ENCODE data around the gene PIK3C2A.
"Not testable (repeated sequence)": the region's sequence is repeated elsewhere in the genome, so short reads cannot be mapped to it uniquely, and the experiment has no call there.

The PIK3C2A gene

GRCh38 chr11:17207317-17208256, at the start of gene PIK3C2A:
PIK3C2A (minus strand) TSS chr11:17207986; CDS start chr11:17169741, 38,245 bp downstream.
- DNase-seq (ENCODE audit: low read depth): peak; percentile 84

GRCh38 chr11:17257196-17257595, 49.4 kb upstream of the PIK3C2A start:
- no peak for DNase-seq (ENCODE audit: low read depth)

- no peak for DNase-seq (ENCODE audit: low read depth)
Measured at GRCh38 chr11:17256512-17256911, 48.7 kb upstream of the PIK3C2A start.

GRCh38 chr11:17252704-17253103, 44.9 kb upstream of the PIK3C2A start:
- no peak for DNase-seq (ENCODE audit: low read depth)

- DNase-seq (ENCODE audit: low read depth): no peak
Measured at GRCh38 chr11:17250561-17251350, 43.0 kb upstream of the PIK3C2A start.

GRCh38 chr11:17244046-17244445, 36.3 kb upstream of the PIK3C2A start:
- DNase-seq (ENCODE audit: low read depth): no peak

GRCh38 chr11:17242954-17243353, 35.2 kb upstream of the PIK3C2A start:
- DNase-seq (ENCODE audit: low read depth): not testable (repeated sequence)

GRCh38 chr11:17240780-17241179, 33.0 kb upstream of the PIK3C2A start:
- no peak for DNase-seq (ENCODE audit: low read depth)

- DNase-seq (ENCODE audit: low read depth): not testable (repeated sequence)
Measured at GRCh38 chr11:17239927-17240326, 32.1 kb upstream of the PIK3C2A start.

- no peak for DNase-seq (ENCODE audit: low read depth)
Measured at GRCh38 chr11:17238377-17238776, 30.6 kb upstream of the PIK3C2A start.

GRCh38 chr11:17233101-17233500, 25.3 kb upstream of the PIK3C2A start:
- no peak for DNase-seq (ENCODE audit: low read depth)

- no peak for DNase-seq (ENCODE audit: low read depth)
Measured at GRCh38 chr11:17230867-17231851, 23.4 kb upstream of the PIK3C2A start.

GRCh38 chr11:17229481-17230152, 21.8 kb upstream of the PIK3C2A start:
- DNase-seq (ENCODE audit: low read depth): no peak

GRCh38 chr11:17228186-17228925, 20.6 kb upstream of the PIK3C2A start:
- not testable (repeated sequence) for DNase-seq (ENCODE audit: low read depth)

GRCh38 chr11:17224727-17225126, 16.9 kb upstream of the PIK3C2A start:
- DNase-seq (ENCODE audit: low read depth): no peak

GRCh38 chr11:17221968-17222367, 14.2 kb upstream of the PIK3C2A start:
- DNase-seq (ENCODE audit: low read depth): no peak

- DNase-seq (ENCODE audit: low read depth): no peak
Measured at GRCh38 chr11:17219016-17219415, 11.2 kb upstream of the PIK3C2A start.

- DNase-seq (ENCODE audit: low read depth): no peak
Measured at GRCh38 chr11:17218403-17218802, 10.6 kb upstream of the PIK3C2A start.

GRCh38 chr11:17217401-17217800, 9.6 kb upstream of the PIK3C2A start:
- DNase-seq (ENCODE audit: low read depth): no peak

- no peak for DNase-seq (ENCODE audit: low read depth)
Measured at GRCh38 chr11:17214338-17214737, 6.6 kb upstream of the PIK3C2A start.
